Activated naive CD8-positive, alpha-beta T cell treated with anti-CD3 and anti-CD28 coated beads for 36 hours (primary cell): ENCODE measurements around the gene PFKFB3. TPM values are rescaled to one million over a fixed set of nuclear protein-coding genes. Genes with fewer than 3 reads are reported as not detected.

Source experiments
- DNase-seq: peaks from one replicate; pipeline ENCODE4 v3.0.0; 2021
- H3K27ac Mint-ChIP-seq: one replicate; pipeline ENCODE4 v1.8.0; 2022; ENCODE audit warnings: mild to moderate bottlenecking, moderate library complexity, mixed read lengths
- H3K27me3 Mint-ChIP-seq: one replicate; pipeline ENCODE4 v1.8.0; 2022; ENCODE audit warnings: mild to moderate bottlenecking, mixed read lengths
- H3K36me3 Mint-ChIP-seq: one replicate; pipeline ENCODE4 v1.8.0; 2021; ENCODE audit warnings: mild to moderate bottlenecking, mixed read lengths
- H3K4me1 Mint-ChIP-seq: one replicate; pipeline ENCODE4 v1.8.0; 2021; ENCODE audit warnings: mixed read lengths
- H3K4me3 Mint-ChIP-seq: one replicate; pipeline ENCODE4 v1.8.0; 2022; ENCODE audit warnings: mild to moderate bottlenecking, moderate library complexity, mixed read lengths
- H3K9me3 Mint-ChIP-seq: one replicate; pipeline ENCODE4 v1.8.0; 2022; ENCODE audit warnings: mixed read lengths
- total RNA-seq, 2 experiments: library from RNA; stranded (reverse); gene quantifications; one replicate each; pipeline ENCODE4 v1.2.3, GENCODE V29; 2021

Gene PFKFB3
- total RNA-seq, 2 experiments from 2014 or later, result 72.6 to 73.0 TPM

GRCh38 chr10:6216916-6217315, 14.2 kb downstream of the PFKFB3 start:
- H3K4me1 Mint-ChIP-seq, result peaks cover 1% of the 10 kb centered on the region
- no peak overlapping the region for H3K4me3 Mint-ChIP-seq
- no peak for DNase-seq
- no peaks in the 10 kb centered on the region for H3K27me3 Mint-ChIP-seq
- peaks cover 24% of the 10 kb centered on the region for H3K36me3 Mint-ChIP-seq
- H3K27ac Mint-ChIP-seq, result no peak overlapping the region
- no peaks in the 10 kb centered on the region for H3K9me3 Mint-ChIP-seq

GRCh38 chr10:6217611-6218010, 14.9 kb downstream of the PFKFB3 start:
- Mint-ChIP-seq H3K27me3 (no peaks in the 10 kb centered on the region), H3K4me1 (peaks cover 1% of the 10 kb centered on the region), H3K36me3 (peaks cover 24% of the 10 kb centered on the region), H3K9me3 (no peaks in the 10 kb centered on the region), H3K27ac (no peak overlapping the region), H3K4me3 (no peak overlapping the region)
- DNase-seq, result no peak

- H3K36me3 Mint-ChIP-seq, result peaks cover 20% of the 10 kb centered on the region
- H3K4me1 Mint-ChIP-seq, result no peaks in the 10 kb centered on the region
- no peaks in the 10 kb centered on the region for H3K27me3 Mint-ChIP-seq
- no peak overlapping the region for H3K27ac Mint-ChIP-seq
- DNase-seq, result no peak
- no peak overlapping the region for H3K4me3 Mint-ChIP-seq
- H3K9me3 Mint-ChIP-seq, result no peaks in the 10 kb centered on the region
Measured at GRCh38 chr10:6218692-6219493, 16.2 kb downstream of the PFKFB3 start.

GRCh38 chr10:6219494-6219836, 16.7 kb downstream of the PFKFB3 start:
- Mint-ChIP-seq H3K27me3 (no peaks in the 10 kb centered on the region), H3K27ac (no peak overlapping the region), H3K4me3 (no peak overlapping the region), H3K4me1 (no peaks in the 10 kb centered on the region), H3K9me3 (no peaks in the 10 kb centered on the region), H3K36me3 (peaks cover 22% of the 10 kb centered on the region)
- no peak for DNase-seq

GRCh38 chr10:6220418-6221191, 17.9 kb downstream of the PFKFB3 start:
- Mint-ChIP-seq H3K27me3 (no peaks in the 10 kb centered on the region), H3K9me3 (no peaks in the 10 kb centered on the region), H3K4me3 (no peak overlapping the region), H3K27ac (no peak overlapping the region), H3K36me3 (peaks cover 25% of the 10 kb centered on the region), H3K4me1 (no peaks in the 10 kb centered on the region)
- no peak for DNase-seq

GRCh38 chr10:6221192-6221940, 18.6 kb downstream of the PFKFB3 start:
- Mint-ChIP-seq H3K9me3 (no peaks in the 10 kb centered on the region), H3K27ac (no peak overlapping the region), H3K36me3 (peaks cover 30% of the 10 kb centered on the region), H3K27me3 (no peaks in the 10 kb centered on the region), H3K4me1 (no peaks in the 10 kb centered on the region), H3K4me3 (no peak overlapping the region)
- DNase-seq, result no peak

GRCh38 chr10:6221971-6222751, 19.4 kb downstream of the PFKFB3 start:
- Mint-ChIP-seq H3K4me1 (no peaks in the 10 kb centered on the region), H3K9me3 (no peaks in the 10 kb centered on the region), H3K27me3 (no peaks in the 10 kb centered on the region), H3K27ac (no peak overlapping the region), H3K36me3 (peaks cover 23% of the 10 kb centered on the region), H3K4me3 (no peak overlapping the region)
- no peak for DNase-seq

GRCh38 chr10:6222755-6223154, 20.0 kb downstream of the PFKFB3 start:
- DNase-seq, result no peak
- Mint-ChIP-seq H3K27ac (no peak overlapping the region), H3K36me3 (peaks cover 21% of the 10 kb centered on the region), H3K27me3 (no peaks in the 10 kb centered on the region), H3K4me1 (no peaks in the 10 kb centered on the region), H3K4me3 (no peak overlapping the region), H3K9me3 (no peaks in the 10 kb centered on the region)

- DNase-seq, result no peak
- Mint-ChIP-seq H3K36me3 (peaks cover 26% of the 10 kb centered on the region), H3K9me3 (no peaks in the 10 kb centered on the region), H3K27ac (no peak overlapping the region), H3K4me3 (no peak overlapping the region), H3K27me3 (no peaks in the 10 kb centered on the region), H3K4me1 (peaks cover 7% of the 10 kb centered on the region)
Measured at GRCh38 chr10:6223981-6224380, 21.2 kb downstream of the PFKFB3 start.

GRCh38 chr10:6224781-6225180, 22.0 kb downstream of the PFKFB3 start:
- no peak for DNase-seq
- Mint-ChIP-seq H3K9me3 (no peaks in the 10 kb centered on the region), H3K27me3 (no peaks in the 10 kb centered on the region), H3K4me1 (peaks cover 7% of the 10 kb centered on the region), H3K36me3 (peaks cover 26% of the 10 kb centered on the region), H3K27ac (no peak overlapping the region), H3K4me3 (no peak overlapping the region)

GRCh38 chr10:6225263-6225814, 22.6 kb downstream of the PFKFB3 start:
- Mint-ChIP-seq H3K4me3 (no peak overlapping the region), H3K27ac (no peak overlapping the region), H3K4me1 (peaks cover 7% of the 10 kb centered on the region), H3K27me3 (no peaks in the 10 kb centered on the region), H3K36me3 (peaks cover 31% of the 10 kb centered on the region), H3K9me3 (no peaks in the 10 kb centered on the region)
- no peak for DNase-seq

- H3K27ac Mint-ChIP-seq, result no peak overlapping the region
Measured at GRCh38 chr10:6226216-6226615, 23.5 kb downstream of the PFKFB3 start.

GRCh38 chr10:6227346-6227745, 24.6 kb downstream of the PFKFB3 start:
- H3K4me3 Mint-ChIP-seq, result no peak overlapping the region
- H3K36me3 Mint-ChIP-seq, result peaks cover 35% of the 10 kb centered on the region
- no peak overlapping the region for H3K27ac Mint-ChIP-seq
- H3K9me3 Mint-ChIP-seq, result no peaks in the 10 kb centered on the region
- no peaks in the 10 kb centered on the region for H3K27me3 Mint-ChIP-seq
- DNase-seq, result no peak
- H3K4me1 Mint-ChIP-seq, result peaks cover 7% of the 10 kb centered on the region

More at GRCh38 chr10:6226216-6226615, 23.5 kb downstream of the PFKFB3 start:
- H3K9me3 Mint-ChIP-seq, result no peaks in the 10 kb centered on the region
- no peak for DNase-seq
- H3K36me3 Mint-ChIP-seq, result peaks cover 29% of the 10 kb centered on the region
- no peak overlapping the region for H3K4me3 Mint-ChIP-seq
- peaks cover 7% of the 10 kb centered on the region for H3K4me1 Mint-ChIP-seq
- no peaks in the 10 kb centered on the region for H3K27me3 Mint-ChIP-seq

- H3K4me1 Mint-ChIP-seq, result peaks cover 7% of the 10 kb centered on the region
- H3K27ac Mint-ChIP-seq, result no peak overlapping the region
- peaks cover 41% of the 10 kb centered on the region for H3K36me3 Mint-ChIP-seq
- no peak overlapping the region for H3K4me3 Mint-ChIP-seq
- DNase-seq, result no peak
- H3K9me3 Mint-ChIP-seq, result no peaks in the 10 kb centered on the region
- no peaks in the 10 kb centered on the region for H3K27me3 Mint-ChIP-seq
Measured at GRCh38 chr10:6228010-6228511, 25.3 kb downstream of the PFKFB3 start.
